GM20000 (cell line): Measurements from ENCODE around the gene PBRM1.

ENCODE experiments used
- DNase-seq: peaks from one replicate; pipeline ENCODE4 v3.0.0; 2012; ENCODE audit warnings: low spot score
- TF ChIP-seq, protein P1 (sequence below): IDR thresholded peaks from 2 replicates; pipeline ENCODE4 v1.5.1; 2012; ENCODE audit warnings: mild to moderate bottlenecking, control low read depth; ENCODE audit errors: extremely low read depth, missing control alignments

PBRM1 gene

DNA sequence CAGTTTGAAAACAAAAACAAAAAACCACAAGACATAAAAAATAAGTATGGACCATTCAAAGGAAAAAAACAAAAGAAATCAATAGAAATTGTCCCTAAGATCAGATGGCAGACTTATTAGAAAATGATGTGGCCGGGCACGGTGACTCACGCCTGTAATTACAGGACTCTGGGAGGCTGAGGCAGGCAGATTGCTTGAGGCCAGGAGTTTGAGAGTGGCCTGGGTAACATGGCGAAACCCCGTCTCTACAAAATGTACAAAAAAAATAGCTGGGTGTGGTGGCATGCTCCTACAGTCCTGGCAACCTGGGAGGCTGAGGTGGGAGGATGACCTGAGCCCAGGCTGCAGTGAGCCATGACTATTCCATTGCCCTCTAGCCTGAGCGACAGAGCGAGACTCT is 36.8 kb upstream of the PBRM1 start:
- TF ChIP-seq, protein P1, sequence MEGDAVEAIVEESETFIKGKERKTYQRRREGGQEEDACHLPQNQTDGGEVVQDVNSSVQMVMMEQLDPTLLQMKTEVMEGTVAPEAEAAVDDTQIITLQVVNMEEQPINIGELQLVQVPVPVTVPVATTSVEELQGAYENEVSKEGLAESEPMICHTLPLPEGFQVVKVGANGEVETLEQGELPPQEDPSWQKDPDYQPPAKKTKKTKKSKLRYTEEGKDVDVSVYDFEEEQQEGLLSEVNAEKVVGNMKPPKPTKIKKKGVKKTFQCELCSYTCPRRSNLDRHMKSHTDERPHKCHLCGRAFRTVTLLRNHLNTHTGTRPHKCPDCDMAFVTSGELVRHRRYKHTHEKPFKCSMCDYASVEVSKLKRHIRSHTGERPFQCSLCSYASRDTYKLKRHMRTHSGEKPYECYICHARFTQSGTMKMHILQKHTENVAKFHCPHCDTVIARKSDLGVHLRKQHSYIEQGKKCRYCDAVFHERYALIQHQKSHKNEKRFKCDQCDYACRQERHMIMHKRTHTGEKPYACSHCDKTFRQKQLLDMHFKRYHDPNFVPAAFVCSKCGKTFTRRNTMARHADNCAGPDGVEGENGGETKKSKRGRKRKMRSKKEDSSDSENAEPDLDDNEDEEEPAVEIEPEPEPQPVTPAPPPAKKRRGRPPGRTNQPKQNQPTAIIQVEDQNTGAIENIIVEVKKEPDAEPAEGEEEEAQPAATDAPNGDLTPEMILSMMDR, result no peak
- no peak for DNase-seq

DNA sequence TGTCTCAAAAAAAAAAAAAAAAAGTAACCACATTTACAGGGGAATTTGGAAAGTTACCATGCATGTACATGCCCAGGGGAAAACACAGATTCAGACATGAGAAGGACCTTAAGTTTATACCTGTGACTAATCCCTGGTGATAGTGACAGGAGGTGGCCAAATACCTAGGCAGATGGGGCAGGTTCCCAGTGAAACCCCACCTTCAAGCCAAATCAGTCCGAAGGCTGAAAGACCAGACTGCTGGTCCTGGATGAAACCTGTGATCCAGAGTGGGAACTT is 36.0 kb upstream of the PBRM1 start:
- DNase-seq, result no peak
- TF ChIP-seq, protein P1, result no peak

DNA sequence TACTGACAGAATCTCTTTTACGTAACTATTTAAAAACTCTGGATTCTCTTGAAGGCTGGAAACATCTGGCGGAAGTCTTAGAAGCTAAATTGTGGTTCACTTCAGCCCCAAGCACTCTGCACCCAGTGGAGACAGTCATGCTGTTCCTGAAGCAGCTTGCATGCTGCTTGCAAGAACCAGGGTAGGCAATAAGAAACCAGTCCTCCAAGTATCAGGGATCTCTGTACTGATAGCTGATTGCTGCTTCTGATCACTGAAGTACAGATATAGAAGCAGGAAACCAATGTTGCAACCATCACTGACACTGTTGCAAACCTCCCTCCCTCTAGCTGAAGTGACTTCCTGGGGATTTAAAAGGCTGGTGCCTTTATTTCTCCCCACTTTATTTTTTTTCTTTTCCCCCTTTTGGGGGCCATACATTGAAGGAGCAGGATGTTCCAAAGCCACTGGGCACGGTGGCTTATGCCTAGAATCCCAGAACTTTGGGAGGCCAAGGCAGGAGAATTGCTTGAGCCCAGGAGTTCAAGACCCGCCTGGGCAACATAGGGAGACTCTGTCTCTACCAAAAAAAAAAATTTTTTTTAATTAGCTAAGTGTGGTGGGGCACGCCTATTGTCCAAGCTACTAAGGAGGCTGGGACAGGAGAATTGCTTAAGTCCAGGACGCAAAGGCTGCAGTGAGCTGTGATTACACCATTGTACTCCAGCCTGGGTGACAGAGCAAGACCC is 35.5 kb upstream of the PBRM1 start:
- TF ChIP-seq, protein P1, result no peak
- DNase-seq, result peak; percentile 40

DNA sequence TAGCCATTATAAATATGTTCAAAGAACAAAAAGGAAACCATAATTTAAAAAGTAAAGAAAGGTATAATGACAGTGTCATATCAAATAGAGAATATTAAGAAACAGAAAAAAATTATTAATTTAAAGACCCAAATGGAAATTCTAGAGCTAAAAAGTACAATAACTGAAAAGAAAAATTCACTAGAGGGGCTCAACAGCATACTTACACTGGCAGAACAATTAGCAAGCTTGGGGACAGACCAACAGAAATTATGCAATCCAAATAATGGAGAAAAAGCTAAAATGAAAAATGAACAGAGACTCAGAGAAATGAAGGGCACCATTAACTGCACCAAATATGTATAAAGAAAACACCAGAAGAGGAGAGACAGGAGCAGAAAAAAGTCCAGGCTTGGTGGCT is 33.9 kb upstream of the PBRM1 start:
- no peak for DNase-seq
- TF ChIP-seq, protein P1, result no peak

DNA sequence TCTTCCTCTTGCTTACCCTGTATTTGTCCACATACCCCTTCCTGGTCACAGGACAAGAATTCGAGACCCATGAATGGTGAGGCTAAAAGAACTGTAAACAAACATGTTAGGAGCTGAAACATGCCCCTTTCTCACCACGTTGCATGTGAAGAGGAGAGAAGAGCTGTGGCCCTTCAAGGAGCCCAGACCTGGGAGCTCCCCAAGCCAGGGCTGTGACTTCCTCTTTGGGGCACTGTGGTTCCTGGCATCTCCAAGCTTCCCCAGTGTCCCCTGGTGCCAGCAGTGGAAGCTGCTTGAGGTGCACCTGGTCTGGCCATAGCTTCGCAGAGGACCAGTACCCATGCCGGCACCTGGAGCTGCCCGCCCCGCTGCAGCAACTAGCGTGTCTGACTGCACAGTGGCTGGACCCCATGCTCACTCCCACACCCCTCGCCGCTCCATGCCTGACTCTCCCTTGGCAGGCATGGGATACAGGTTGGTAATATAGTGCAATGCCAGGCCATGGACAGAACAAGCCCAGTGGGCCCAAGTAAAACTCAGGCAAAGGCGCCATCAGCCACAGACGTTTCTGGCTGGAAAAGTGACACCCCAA is 30.1 kb upstream of the PBRM1 start:
- TF ChIP-seq, protein P1, result no peak
- DNase-seq, result no peak

DNA sequence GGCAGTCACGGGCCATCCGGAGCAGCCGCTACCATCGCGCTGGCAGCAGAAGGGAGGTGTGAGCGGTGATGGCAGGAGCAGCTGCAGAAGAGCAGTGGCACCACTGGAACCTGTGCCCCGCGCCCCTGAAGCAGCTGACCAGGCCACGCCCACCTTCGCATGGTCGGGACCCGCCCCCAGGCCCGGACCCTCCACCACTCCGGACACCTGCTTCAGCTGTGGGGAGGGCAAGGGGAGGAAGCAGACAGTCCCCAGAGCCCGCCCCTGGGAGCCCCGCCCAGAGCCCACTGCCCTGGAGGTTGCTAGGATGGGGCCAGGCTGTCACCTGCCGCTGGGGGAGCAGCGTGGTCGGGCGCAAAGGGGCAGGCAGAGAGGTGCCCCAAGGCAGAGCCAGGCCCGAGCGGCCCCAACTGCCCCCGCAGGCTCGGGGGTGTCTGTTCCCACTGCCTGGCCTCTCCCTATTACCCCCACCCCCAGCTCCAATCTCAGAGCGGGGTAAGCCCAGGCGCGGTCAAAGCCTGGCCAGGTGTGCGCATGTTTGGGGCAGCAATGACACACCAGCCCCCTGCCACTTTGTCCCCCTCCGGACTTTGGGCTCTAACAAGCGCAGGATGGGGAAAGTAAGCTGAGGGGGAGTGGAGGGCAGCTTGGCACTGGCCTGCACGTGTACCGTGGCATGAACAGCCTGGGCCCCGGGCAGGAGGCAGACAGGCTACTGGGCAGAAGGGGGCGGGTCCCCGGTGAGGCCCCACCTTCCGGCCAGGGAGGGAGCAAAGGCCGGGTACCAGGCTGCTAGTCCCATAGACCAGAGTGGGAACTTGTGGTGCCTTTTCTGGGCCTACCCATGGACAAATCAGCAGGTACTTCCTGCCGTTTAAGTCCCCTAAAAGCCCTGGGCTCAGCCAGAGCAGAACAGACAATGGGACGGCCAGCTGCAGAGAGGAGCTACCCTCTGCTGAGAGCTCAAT is 28.9 kb upstream of the PBRM1 start:
- TF ChIP-seq, protein P1, result no peak
- no peak for DNase-seq
